ENCODE measurements around the gene TMEM132E.

Gene TMEM132E

GRCh38 chr17:34665150-34665806, 85.9 kb downstream of the TMEM132E start:
- Histone ChIP-seq H3K4me1 (ENCODE audit: control insufficient read depth, insufficient read depth, low read length) (peaks cover 4% of the 10 kb centered on the region), H3K9me3 (ENCODE audit: control insufficient read depth, insufficient read depth, low read length) (no peaks in the 10 kb centered on the region), H3K27ac (ENCODE audit: low read length) (no peak overlapping the region), H3K4me3 (ENCODE audit: low read length) (no peak overlapping the region), H3K27me3 (ENCODE audit: control insufficient read depth, insufficient read depth, low read length) (no peaks in the 10 kb centered on the region; the same call in 1 of the 2 replicates), H3K36me3 (ENCODE audit: control insufficient read depth, insufficient read depth, low read length) (no peaks in the 10 kb centered on the region)
- DNase-seq (ENCODE audit: low read depth, low spot score): no peak
- WGBS (ENCODE audit: insufficient coverage, insufficient read length): no CpG with 5 or more reads among the region's 12 CpGs

- H3K36me3 ChIP-seq (ENCODE audit: control insufficient read depth, insufficient read depth, low read length): no peaks in the 10 kb centered on the region
- no peak overlapping the region for H3K27ac ChIP-seq (ENCODE audit: low read length)
- peaks cover 4% of the 10 kb centered on the region for H3K4me1 ChIP-seq (ENCODE audit: control insufficient read depth, insufficient read depth, low read length)
- H3K27me3 ChIP-seq (ENCODE audit: control insufficient read depth, insufficient read depth, low read length): no peaks in the 10 kb centered on the region; the same call in 1 of the 2 replicates
- peak; percentile 16 for DNase-seq (ENCODE audit: low read depth, low spot score)
- H3K4me3 ChIP-seq (ENCODE audit: low read length): no peak overlapping the region
- no CpG with 5 or more reads among the region's 22 CpGs for WGBS (ENCODE audit: insufficient coverage, insufficient read length)
- no peaks in the 10 kb centered on the region for H3K9me3 ChIP-seq (ENCODE audit: control insufficient read depth, insufficient read depth, low read length)
These were observed 86.7 kb downstream of the TMEM132E start for GRCh38 chr17:34665819-34666763.

- Histone ChIP-seq H3K4me3 (ENCODE audit: low read length) (no peak overlapping the region), H3K27me3 (ENCODE audit: control insufficient read depth, insufficient read depth, low read length) (no peaks in the 10 kb centered on the region; the same call in 1 of the 2 replicates), H3K4me1 (ENCODE audit: control insufficient read depth, insufficient read depth, low read length) (peaks cover 4% of the 10 kb centered on the region), H3K9me3 (ENCODE audit: control insufficient read depth, insufficient read depth, low read length) (no peaks in the 10 kb centered on the region), H3K27ac (ENCODE audit: low read length) (no peak overlapping the region), H3K36me3 (ENCODE audit: control insufficient read depth, insufficient read depth, low read length) (no peaks in the 10 kb centered on the region)
- no peak for DNase-seq (ENCODE audit: low read depth, low spot score)
- whole genome bisulfite sequencing (ENCODE audit: insufficient coverage, insufficient read length): no CpG with 5 or more reads among the region's 2 CpGs
These were observed 88.3 kb downstream of the TMEM132E start for GRCh38 chr17:34667656-34668055.

- Histone ChIP-seq H3K9me3 (ENCODE audit: control insufficient read depth, insufficient read depth, low read length) (no peaks in the 10 kb centered on the region), H3K4me3 (ENCODE audit: low read length) (no peak overlapping the region), H3K4me1 (ENCODE audit: control insufficient read depth, insufficient read depth, low read length) (peaks cover 4% of the 10 kb centered on the region), H3K27me3 (ENCODE audit: control insufficient read depth, insufficient read depth, low read length) (no peaks in the 10 kb centered on the region; the same call in 1 of the 2 replicates), H3K36me3 (ENCODE audit: control insufficient read depth, insufficient read depth, low read length) (no peaks in the 10 kb centered on the region), H3K27ac (ENCODE audit: low read length) (no peak overlapping the region)
- no peak for DNase-seq (ENCODE audit: low read depth, low spot score)
- no CpG with 5 or more reads among the region's 3 CpGs for WGBS (ENCODE audit: insufficient coverage, insufficient read length)
These were observed 88.8 kb downstream of the TMEM132E start for GRCh38 chr17:34668206-34668605.

GRCh38 chr17:34669511-34669910, 90.1 kb downstream of the TMEM132E start:
- no peaks in the 10 kb centered on the region for H3K27me3 ChIP-seq (ENCODE audit: control insufficient read depth, insufficient read depth, low read length)
- no peak for DNase-seq (ENCODE audit: low read depth, low spot score)
- H3K9me3 ChIP-seq (ENCODE audit: control insufficient read depth, insufficient read depth, low read length): no peaks in the 10 kb centered on the region
- H3K4me3 ChIP-seq (ENCODE audit: low read length): no peak overlapping the region
- H3K36me3 ChIP-seq (ENCODE audit: control insufficient read depth, insufficient read depth, low read length): no peaks in the 10 kb centered on the region
- peaks cover 4% of the 10 kb centered on the region for H3K4me1 ChIP-seq (ENCODE audit: control insufficient read depth, insufficient read depth, low read length)
- no CpG with 5 or more reads among the region's 5 CpGs for WGBS (ENCODE audit: insufficient coverage, insufficient read length)
- no peak overlapping the region for H3K27ac ChIP-seq (ENCODE audit: low read length)

- no peaks in the 10 kb centered on the region for H3K36me3 ChIP-seq (ENCODE audit: control insufficient read depth, insufficient read depth, low read length)
- no peak overlapping the region for H3K4me3 ChIP-seq (ENCODE audit: low read length)
- H3K4me1 ChIP-seq (ENCODE audit: control insufficient read depth, insufficient read depth, low read length): no peaks in the 10 kb centered on the region
- H3K9me3 ChIP-seq (ENCODE audit: control insufficient read depth, insufficient read depth, low read length): no peaks in the 10 kb centered on the region
- DNase-seq (ENCODE audit: low read depth, low spot score): no peak
- H3K27me3 ChIP-seq (ENCODE audit: control insufficient read depth, insufficient read depth, low read length): no peaks in the 10 kb centered on the region
- no peak overlapping the region for H3K27ac ChIP-seq (ENCODE audit: low read length)
- WGBS (ENCODE audit: insufficient coverage, insufficient read length): no CpG with 5 or more reads among the region's 7 CpGs
These were observed 91.2 kb downstream of the TMEM132E start for GRCh38 chr17:34670618-34671017.

- WGBS (ENCODE audit: insufficient coverage, insufficient read length): no CpG with 5 or more reads among the region's 4 CpGs
- Histone ChIP-seq H3K27ac (ENCODE audit: low read length) (no peak overlapping the region), H3K36me3 (ENCODE audit: control insufficient read depth, insufficient read depth, low read length) (no peaks in the 10 kb centered on the region), H3K4me3 (ENCODE audit: low read length) (no peak overlapping the region), H3K9me3 (ENCODE audit: control insufficient read depth, insufficient read depth, low read length) (no peaks in the 10 kb centered on the region), H3K27me3 (ENCODE audit: control insufficient read depth, insufficient read depth, low read length) (no peaks in the 10 kb centered on the region), H3K4me1 (ENCODE audit: control insufficient read depth, insufficient read depth, low read length) (no peaks in the 10 kb centered on the region)
- no peak for DNase-seq (ENCODE audit: low read depth, low spot score)
These were observed 91.8 kb downstream of the TMEM132E start for GRCh38 chr17:34671191-34671590.

- WGBS (ENCODE audit: insufficient coverage, insufficient read length): no CpG with 5 or more reads among the region's 3 CpGs
- H3K4me3 ChIP-seq (ENCODE audit: low read length): no peak overlapping the region
- DNase-seq (ENCODE audit: low read depth, low spot score): no peak
- no peaks in the 10 kb centered on the region for H3K36me3 ChIP-seq (ENCODE audit: control insufficient read depth, insufficient read depth, low read length)
- H3K27ac ChIP-seq (ENCODE audit: low read length): no peak overlapping the region
- H3K27me3 ChIP-seq (ENCODE audit: control insufficient read depth, insufficient read depth, low read length): no peaks in the 10 kb centered on the region
- H3K4me1 ChIP-seq (ENCODE audit: control insufficient read depth, insufficient read depth, low read length): no peaks in the 10 kb centered on the region
- H3K9me3 ChIP-seq (ENCODE audit: control insufficient read depth, insufficient read depth, low read length): no peaks in the 10 kb centered on the region
These were observed 92.9 kb downstream of the TMEM132E start for GRCh38 chr17:34672176-34672785.

GRCh38 chr17:34673516-34673915, 94.1 kb downstream of the TMEM132E start:
- no CpG with 5 or more reads among the region's 2 CpGs for WGBS (ENCODE audit: insufficient coverage, insufficient read length)
- DNase-seq (ENCODE audit: low read depth, low spot score): no peak
- H3K27ac ChIP-seq (ENCODE audit: low read length): no peak overlapping the region

More at GRCh38 chr17:34673516-34673915, 94.1 kb downstream of the TMEM132E start:
- Histone ChIP-seq H3K36me3 (ENCODE audit: control insufficient read depth, insufficient read depth, low read length) (no peaks in the 10 kb centered on the region), H3K4me3 (ENCODE audit: low read length) (no peak overlapping the region), H3K27me3 (ENCODE audit: control insufficient read depth, insufficient read depth, low read length) (no peaks in the 10 kb centered on the region), H3K9me3 (ENCODE audit: control insufficient read depth, insufficient read depth, low read length) (no peaks in the 10 kb centered on the region), H3K4me1 (ENCODE audit: control insufficient read depth, insufficient read depth, low read length) (no peaks in the 10 kb centered on the region)
